Lower lobe of right lung (tissue), 2 donors: Measurements from ENCODE around the gene MPP1. TPM values are rescaled to one million over a fixed set of nuclear protein-coding genes. Genes with fewer than 3 reads are reported as not detected.
A peak's percentile ranks its signal among the peaks of the same experiment; 100 is the strongest.

Experiments
- ATAC-seq, 2 donors: fragments of 200-7000 bp; cut with Tn5 transposase; one replicate each; pipeline ENCODE4 v1.9.1; 2020 to 2022; ENCODE audit warnings: mild to moderate bottlenecking in 2 of 2, moderate library complexity in 2 of 2
- DNase-seq: peaks from one replicate; pipeline ENCODE4 v3.0.0-alpha.2; 2020
- H3K27ac ChIP-seq: fragments of 200-600 bp; one replicate; pipeline ENCODE4 v1.8.0; 2022
- H3K27me3 ChIP-seq: fragments of 200-600 bp; one replicate; pipeline ENCODE4 v1.8.0; 2022; ENCODE audit warnings: low read depth
- H3K36me3 ChIP-seq: fragments of 200-600 bp; one replicate; pipeline ENCODE4 v1.8.0; 2022; ENCODE audit warnings: mild to moderate bottlenecking
- H3K4me1 ChIP-seq: fragments of 200-600 bp; one replicate; pipeline ENCODE4 v1.8.0; 2022
- H3K4me3 ChIP-seq: fragments of 200-600 bp; one replicate; pipeline ENCODE4 v1.8.0; 2022; ENCODE audit warnings: mild to moderate bottlenecking
- H3K9me3 ChIP-seq: fragments of 200-600 bp; one replicate; pipeline ENCODE4 v1.8.0; 2022
- CTCF ChIP-seq: fragments of 200-600 bp; IDR thresholded peaks from one replicate; pipeline ENCODE4 v1.8.0; 2022; ENCODE audit warnings: antibody characterized with exemption, mild to moderate bottlenecking
- intact Hi-C: fragments of 100-400 bp; cut with DNase I; formaldehyde crosslinking; loops from one replicate; pipeline ENCODE4 v1.11.0; 2022
- total RNA-seq: library from RNA; stranded (reverse); fragmentation: NEBNext Ultra II Directional; extraction: Animal tissue kit (Norgen Biotek cat#: 25700); gene quantifications from one replicate; pipeline ENCODE4 v1.2.1, GENCODE V29; 2021
- donor health status: DM: no; HTN: yes; CAD: no; lungs with severe emphysema.

MPP1 gene
- total RNA-seq, 1 donor from 2014 or later = 57.0 TPM

GRCh38 chrX:154735695-154736393, 69.4 kb downstream of the MPP1 start:
- H3K4me1 ChIP-seq = peaks cover 77% of the 10 kb centered on the region
- peak overlapping the region; percentile 83 for H3K27ac ChIP-seq
- H3K36me3 ChIP-seq = no peaks in the 10 kb centered on the region
- H3K27me3 ChIP-seq = no peaks in the 10 kb centered on the region
- peak; percentile 81 for ATAC-seq
- intact Hi-C loops = no loop called here
- DNase-seq = peak; percentile 58
- H3K9me3 ChIP-seq = no peaks in the 10 kb centered on the region
- H3K4me3 ChIP-seq = no peak overlapping the region
- no peak for TF ChIP-seq CTCF

GRCh38 chrX:154734061-154734781, 71.1 kb downstream of the MPP1 start:
- TF ChIP-seq CTCF = no peak
- Histone ChIP-seq H3K27me3 (no peaks in the 10 kb centered on the region), H3K27ac (peak overlapping the region; percentile 83), H3K4me1 (peaks cover 94% of the 10 kb centered on the region), H3K4me3 (no peak overlapping the region), H3K36me3 (no peaks in the 10 kb centered on the region), H3K9me3 (no peaks in the 10 kb centered on the region)
- intact Hi-C loops = no loop called here
- peak; percentile 61 to 79 for ATAC-seq
- peak; percentile 59 for DNase-seq

- Histone ChIP-seq H3K27ac (peak overlapping the region; percentile 83), H3K27me3 (no peaks in the 10 kb centered on the region), H3K9me3 (no peaks in the 10 kb centered on the region), H3K4me1 (peaks cover 98% of the 10 kb centered on the region), H3K4me3 (no peak overlapping the region), H3K36me3 (no peaks in the 10 kb centered on the region)
- DNase-seq (no peak), ATAC-seq (no peak)
- intact Hi-C loops = no loop called here
- no peak for TF ChIP-seq CTCF
These were observed 72.2 kb downstream of the MPP1 start for GRCh38 chrX:154733066-154733425.

- no peak for DNase-seq
- Histone ChIP-seq H3K27ac (peak overlapping the region; percentile 83), H3K4me1 (peaks cover 99% of the 10 kb centered on the region), H3K9me3 (no peaks in the 10 kb centered on the region), H3K4me3 (no peak overlapping the region), H3K27me3 (no peaks in the 10 kb centered on the region), H3K36me3 (no peaks in the 10 kb centered on the region)
- TF ChIP-seq CTCF = no peak
- ATAC-seq = no peak
- intact Hi-C loops = no loop called here
These were observed 72.7 kb downstream of the MPP1 start for GRCh38 chrX:154732421-154733065.

- intact Hi-C loops = no loop called here
- H3K36me3 ChIP-seq = no peaks in the 10 kb centered on the region
- no peak overlapping the region for H3K4me3 ChIP-seq
- peaks cover 100% of the 10 kb centered on the region for H3K4me1 ChIP-seq
- no peak for TF ChIP-seq CTCF
- ATAC-seq (peak in 1 of 2 donors; percentile 67), DNase-seq (no peak)
- H3K9me3 ChIP-seq = no peaks in the 10 kb centered on the region
- H3K27me3 ChIP-seq = no peaks in the 10 kb centered on the region
- H3K27ac ChIP-seq = peak overlapping the region; percentile 83
These were observed 73.4 kb downstream of the MPP1 start for GRCh38 chrX:154731881-154732280.
